ENCODE data around the gene AUTS2.

- TF ChIP-seq HDGF (IDR thresholded peaks at IDR 0.05; ENCODE audit: borderline replicate concordance) (no peak), FOXM1 (IDR thresholded peaks at IDR 0.05; ENCODE audit: borderline replicate concordance) (no peak), PKNOX1 (IDR thresholded peaks at IDR 0.05) (no peak), BHLHE40 (IDR thresholded peaks at IDR 0.05; ENCODE audit: borderline replicate concordance) (no peak), L3MBTL2 (conservative IDR thresholded peaks at IDR 0.05) (no peak)
These were observed 927.7 kb downstream of the AUTS2 start for GRCh38 chr7:70525991-70526390.
